ENCODE results near the gene CA7.
"Not testable (repeated sequence)": the region's sequence is repeated elsewhere in the genome, so short reads cannot be mapped to it uniquely, and the experiment has no call there.

Gene CA7

DNA sequence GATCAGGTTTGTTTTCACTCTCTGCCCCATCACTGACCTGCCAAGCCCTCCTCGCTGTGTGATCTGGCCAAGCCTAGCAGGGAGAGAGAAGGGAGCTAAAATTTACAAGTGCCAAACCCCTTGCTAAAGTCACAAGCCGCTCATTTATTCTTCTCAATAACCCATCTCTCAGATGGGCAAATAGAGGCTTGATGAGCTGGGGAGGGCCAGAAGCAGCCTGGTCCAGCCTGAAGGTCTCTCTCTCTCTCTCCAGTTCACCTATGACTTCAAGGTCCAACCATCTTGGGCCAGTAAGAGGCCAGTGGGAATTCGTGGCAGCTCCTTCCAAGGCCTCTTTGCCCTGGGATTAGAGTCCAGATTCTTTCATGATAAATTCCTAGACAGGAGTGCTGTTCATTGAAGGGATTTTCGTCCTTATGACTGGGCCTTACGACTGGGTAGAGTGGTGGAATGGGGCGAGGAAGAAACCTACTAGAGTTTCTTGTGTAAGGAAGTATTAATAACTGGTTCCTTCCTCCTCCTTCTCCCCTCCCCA, 3.4 kb downstream of the CA7 start:
- no peak for DNase-seq

DNA sequence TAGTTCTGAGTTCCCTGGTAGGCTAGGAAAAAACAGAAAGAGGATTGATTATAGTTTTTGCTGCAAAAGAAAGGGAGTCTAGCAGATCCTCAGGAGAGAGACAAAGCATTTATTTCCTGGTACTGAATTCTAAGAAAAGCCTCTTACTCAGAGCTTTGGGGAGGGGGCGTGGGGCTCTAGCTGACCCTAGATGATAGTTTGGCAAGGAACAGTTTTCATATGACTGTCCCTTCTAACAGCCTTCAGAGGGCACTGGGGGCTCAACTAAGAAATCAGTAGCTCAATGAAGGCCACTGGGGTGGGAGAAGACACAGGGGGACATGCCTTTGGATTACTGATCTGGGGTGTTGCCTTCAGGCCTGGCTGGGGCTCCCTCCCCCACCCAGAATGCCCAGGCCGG, 4.0 kb downstream of the CA7 start:
- DNase-seq: no peak

DNA sequence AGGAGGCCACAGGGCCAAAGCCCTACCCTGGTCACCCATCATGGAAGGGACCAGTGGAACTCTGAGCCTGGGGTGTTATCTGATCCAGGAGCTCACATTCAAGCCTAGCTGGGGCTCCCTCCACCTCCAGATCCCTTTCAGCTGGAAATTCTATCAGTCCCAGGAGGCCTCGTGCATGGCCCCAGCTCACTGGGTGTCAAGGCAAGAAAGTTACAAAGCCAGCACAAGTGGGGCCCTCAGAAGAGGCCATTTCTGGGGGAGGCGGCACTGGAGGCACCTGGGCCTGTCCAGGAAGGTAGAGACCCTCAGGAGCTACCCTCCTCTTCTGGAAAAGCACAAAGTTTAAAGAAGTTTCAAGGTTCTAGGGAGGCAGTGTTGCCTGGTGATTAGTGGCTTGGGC, 4.8 kb downstream of the CA7 start:
- no peak for DNase-seq

DNA sequence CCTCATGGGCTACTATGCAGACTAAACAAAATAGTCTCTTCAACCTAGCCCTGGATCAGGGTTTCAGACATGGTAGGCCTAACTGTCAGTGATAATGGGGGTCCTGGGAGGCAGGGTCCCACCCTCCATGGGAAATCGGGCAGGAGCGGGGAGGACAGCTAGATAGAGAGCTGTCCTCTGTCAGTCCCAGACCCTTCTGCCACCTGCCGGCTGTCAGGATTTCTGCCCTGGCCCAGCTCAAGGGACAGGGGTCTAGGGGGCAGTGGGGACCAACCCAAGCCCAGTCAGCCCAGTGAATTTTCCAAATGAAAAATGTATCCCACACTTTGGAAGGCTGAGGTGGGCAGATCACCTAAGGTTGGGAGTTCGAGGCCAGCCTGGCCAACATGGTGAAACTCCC, 5.3 kb downstream of the CA7 start:
- DNase-seq: no peak

DNA sequence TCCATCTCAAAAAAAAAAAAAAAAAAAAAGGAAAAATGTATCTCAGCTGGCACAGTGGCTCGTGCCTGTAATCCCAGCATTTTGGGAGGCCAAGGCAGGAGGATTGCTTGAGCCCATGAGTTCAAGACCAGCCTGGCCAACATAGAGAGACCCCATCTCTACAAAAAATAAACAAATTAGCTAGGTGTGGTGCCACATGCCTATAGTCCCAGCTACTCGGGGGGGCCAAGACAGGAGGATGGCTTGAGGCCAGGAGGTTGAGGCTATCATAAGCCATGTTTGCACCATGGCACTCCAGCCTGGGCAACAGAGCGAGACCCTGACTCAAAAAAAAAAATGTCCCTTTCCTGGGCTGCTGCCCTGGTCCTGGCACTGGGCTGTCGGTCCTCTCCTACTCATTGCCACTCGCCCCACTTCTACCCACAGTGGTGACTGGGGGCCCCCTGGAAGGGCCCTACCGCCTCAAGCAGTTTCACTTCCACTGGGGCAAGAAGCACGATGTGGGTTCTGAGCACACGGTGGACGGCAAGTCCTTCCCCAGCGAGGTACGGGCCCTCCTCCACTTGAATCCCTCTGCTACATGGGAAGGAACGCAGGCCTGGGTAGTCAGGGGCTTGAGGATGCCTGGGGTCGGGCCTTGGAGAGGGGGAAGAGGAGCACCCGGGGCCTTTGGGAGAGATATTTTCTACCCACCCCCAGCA, 6.1 kb downstream of the CA7 start:
- DNase-seq: no peak

DNA sequence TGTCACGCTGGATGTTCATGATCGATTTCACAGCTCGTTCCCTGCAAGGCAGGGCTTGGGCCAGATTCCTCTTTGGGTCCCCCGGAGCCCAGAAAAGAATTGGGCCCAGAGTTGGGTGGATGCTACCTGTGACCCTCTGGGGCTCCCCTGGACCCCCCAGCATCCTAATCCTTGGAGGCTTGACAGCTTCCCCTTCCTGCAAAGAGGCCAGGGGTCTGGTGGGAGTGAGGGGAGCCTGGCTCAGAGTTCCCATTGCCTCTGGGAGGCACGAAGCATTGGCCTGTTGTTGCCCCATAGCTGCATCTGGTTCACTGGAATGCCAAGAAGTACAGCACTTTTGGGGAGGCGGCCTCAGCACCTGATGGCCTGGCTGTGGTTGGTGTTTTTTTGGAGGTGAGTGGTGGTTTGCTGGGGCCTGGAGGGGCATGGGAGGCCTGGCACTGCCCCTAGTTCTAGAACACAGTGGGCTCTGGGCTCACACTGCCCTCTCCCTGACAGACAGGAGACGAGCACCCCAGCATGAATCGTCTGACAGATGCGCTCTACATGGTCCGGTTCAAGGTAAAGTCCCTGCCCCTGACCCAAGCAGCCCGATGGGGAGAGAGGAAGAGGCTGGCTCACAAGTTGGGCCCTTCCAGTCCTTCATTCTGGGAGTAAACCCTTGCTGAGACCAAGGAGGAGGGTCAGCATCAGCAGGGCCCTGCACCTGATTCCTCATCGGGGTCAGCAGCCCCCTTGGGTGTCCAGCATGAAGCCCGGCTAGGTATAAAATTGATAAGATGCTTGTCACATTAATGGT, 7.2 kb downstream of the CA7 start:
- no peak for DNase-seq

DNA sequence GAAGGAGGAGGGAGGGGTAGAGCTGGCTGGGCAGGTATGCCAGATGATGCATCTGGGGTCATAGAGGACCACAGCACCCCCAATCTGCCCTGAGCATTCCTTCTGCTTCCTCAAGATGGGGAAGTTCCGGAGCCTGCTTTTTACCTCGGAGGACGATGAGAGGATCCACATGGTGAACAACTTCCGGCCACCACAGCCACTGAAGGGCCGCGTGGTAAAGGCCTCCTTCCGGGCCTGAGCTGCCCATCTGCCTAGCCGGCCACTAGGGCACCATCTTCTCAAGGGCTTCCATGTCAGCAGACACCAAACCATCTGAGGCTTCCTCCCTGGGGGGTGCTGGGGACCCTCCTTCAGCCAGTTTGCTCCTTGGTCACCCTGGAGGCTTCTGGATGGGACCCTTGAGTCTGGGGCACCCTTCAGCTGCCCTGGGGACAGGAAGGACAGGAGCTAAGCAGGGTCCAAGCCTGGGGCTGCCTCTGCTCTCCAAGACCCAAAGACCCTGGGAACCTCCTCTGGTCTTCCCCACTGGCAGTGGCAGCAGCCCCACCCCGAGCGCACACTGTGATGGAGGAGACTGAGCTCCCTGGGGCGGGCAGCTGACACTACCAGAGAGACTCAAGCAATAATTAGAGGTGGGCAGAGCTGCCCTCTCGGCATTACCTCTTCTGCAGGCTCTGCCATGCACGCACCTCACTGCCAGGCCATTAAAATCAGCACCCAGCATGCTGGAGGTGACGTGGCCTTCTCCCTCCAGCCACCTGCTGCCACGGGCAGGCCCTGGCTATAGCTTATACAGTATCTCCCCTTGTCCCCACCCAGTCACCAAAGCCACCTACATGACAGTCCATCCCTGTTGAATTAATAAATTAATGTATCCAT, 9.3 kb downstream of the CA7 start:
- DNase-seq: no peak

DNA sequence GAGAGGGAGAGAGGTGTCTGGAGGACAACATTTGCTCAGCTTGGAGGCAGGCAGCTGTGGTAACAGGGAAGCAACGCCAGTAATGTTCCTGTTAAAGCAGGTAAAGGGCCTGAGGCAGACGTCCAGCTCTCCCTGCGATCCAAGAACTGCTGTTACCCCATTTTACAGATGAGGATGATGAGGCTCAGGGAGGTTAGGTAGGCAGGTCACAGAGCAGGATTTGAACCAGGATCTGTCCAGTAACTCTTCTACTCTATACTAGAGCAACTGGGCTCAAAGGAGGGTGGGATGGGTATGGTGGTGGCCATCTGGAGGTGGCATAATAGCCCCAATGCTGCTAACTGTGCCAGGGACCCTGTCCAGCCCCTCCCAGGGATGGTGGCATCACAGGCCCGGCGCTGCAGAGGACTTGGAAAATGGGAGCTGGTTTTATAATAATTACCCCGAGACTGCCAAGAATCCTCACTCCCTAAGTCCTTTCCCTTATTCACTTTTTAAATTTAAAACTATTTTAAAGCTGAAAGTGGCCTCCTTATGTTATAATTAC, 12.0 kb downstream of the CA7 start:
- no peak for DNase-seq

DNA sequence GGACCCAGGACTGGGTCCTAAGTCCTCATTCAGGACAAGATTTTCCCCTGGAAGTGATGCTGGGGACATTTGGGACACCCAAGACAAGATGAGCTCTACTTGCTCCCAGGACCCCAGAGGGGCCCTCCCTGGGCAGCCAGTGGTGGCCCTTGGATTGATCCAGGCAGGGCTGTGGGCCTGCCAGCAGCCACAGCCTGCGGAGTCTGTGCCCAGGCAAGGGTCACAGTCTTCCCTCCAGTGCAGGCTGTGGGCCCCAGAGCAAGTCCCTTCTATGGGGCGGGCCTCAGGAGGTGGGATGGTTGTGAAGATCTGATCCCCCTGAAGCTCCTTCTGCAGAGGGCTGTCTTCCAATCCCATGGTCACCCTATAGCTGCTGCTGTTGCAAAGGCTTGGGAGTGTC, 12.6 kb downstream of the CA7 start:
- DNase-seq: no peak

DNA sequence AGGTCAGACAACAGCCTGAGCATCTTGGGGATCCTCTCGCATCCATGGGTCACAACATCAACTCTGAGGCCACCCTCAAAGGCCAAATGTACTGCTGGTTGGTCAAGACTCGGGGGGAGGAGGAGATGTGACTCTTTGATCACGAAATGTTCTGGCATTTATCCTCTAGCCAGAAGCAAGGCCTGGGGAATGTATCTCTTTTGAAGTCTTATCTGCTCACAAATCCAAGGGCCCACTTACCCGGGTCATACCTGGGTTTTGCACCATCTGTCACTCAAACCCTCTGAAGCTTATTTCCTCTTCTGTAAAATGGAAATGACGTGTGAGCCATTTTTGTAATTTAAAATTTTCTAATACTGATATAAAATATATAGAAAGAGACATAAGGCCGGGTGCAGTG, 13.2 kb downstream of the CA7 start:
- DNase-seq: no peak

DNA sequence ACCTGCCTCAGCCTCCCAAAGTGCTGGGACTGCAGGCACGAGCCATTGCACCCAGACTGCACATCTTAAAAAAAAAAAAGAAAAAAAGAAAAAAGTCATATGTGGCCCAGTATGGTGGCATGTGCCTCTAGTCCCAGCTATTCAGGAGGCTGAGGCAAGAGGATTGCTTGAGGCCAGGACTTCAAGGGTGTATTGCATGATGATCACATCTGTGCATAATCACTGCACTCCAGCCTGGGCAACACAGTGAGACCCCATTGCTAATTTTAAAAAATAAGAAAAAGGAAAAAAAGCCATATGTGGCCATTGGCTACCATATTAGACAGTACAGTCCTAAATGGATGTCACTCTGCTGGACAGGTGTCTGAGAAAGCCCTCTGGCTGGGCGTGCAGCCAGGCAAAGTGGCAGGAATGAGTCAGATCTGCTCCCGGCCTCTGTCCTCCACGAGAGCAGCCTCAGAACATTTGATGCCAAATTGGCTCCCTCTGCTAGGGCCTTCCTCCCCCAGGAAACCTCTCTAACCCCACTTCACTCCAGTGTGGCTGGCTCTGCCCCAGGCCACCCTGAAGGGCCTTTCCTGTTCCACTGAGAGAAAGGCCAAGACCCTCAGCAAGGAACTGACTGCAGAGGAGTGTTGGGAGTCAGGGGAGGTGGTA, 14.7 kb downstream of the CA7 start:
- DNase-seq: no peak

DNA sequence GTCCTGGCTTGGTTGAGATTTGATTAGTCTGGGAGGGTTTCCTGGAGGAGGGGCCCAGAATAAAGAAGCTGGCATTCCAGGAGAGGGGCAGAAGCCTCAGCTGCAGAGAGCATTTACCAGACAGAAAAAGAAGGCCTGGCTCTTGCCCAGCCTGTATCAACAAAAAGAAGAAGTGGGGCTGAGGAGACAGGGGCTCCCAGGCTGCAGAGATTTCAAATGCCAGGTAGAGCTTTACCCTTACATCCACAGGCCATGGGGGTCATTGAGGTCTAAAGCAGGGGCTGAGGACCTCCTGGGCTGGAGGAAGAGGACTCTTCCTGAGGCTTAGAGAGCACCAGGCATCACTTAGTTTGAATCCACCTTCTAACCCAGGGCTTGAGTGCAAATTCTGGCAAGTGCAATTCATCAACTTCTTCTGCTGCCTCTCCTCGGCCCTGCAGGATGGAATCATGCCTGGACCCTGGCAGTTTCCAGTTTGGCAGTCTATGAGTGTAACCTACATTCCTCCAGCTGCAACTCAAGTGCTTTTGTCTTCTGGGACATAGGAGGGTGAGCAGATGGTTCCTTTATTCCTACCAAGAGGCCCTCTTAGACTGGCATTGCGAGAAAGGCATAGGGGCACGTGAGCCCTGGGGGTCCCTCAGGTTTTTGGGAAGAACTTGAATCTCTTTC, 15.3 kb downstream of the CA7 start:
- no peak for DNase-seq

DNA sequence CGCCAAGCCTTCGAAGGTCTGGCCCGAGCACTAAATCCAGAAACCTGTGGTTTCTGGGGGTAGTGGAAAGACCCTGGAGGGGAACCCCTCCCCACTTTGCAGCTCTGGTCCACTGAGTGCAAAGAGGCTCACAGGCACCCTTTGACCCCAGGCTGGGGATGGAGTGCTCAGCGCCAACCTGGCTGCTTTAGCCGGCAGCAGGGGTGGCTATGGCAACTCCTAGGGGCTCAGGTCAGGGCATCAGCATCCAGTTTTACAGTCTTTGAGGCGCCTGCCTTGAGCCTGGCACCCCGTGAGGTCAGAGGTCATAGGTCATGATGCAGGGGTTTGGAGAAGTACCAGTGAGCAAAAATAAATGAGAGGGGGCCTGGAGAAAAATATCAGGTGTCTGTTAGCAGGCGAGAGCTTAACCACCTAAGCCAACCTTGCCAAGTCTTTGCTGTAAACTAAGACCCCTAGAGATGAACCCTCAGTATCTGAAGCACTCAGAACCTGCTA, 17.9 kb downstream of the CA7 start:
- DNase-seq: no peak

DNA sequence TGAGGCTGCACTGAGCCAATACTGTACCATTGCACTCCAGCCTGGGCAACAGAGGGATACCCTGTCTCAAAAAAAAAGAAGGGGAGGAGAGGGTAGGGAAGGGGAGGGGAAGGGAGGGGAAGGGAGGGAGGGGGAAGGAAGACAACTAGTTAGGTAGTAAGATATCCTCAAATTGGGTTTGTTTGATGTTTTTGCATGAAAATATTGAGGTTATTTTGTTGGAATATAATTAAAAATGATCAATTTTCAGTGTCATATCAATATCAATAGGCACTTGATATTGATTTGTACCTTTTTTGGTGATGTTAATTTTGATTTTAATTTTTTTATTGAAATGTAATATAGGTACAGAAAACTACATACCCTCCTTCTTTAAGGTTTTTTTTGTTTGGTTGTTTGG, 19.5 kb downstream of the CA7 start:
- DNase-seq: no peak

DNA sequence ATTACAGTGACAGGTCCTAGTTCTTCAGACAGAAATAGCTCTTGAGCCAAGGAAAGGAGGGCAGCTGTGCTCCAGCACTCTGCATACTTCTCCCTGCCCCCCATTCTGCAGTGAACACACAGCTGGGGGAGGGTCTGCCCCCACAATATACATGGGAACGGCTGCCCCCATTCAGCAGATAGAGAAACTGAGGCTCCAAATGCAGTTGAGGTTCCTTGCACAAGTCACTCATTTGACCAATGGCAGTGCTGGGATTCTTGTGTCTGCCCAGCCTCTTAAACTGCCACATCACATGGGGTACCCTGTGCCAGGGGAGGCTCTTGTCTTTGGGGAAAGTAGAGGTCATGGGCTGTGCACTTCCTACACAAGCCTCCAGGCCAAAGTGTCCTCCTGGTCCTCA, 25.2 kb downstream of the CA7 start:
- no peak for DNase-seq

DNA sequence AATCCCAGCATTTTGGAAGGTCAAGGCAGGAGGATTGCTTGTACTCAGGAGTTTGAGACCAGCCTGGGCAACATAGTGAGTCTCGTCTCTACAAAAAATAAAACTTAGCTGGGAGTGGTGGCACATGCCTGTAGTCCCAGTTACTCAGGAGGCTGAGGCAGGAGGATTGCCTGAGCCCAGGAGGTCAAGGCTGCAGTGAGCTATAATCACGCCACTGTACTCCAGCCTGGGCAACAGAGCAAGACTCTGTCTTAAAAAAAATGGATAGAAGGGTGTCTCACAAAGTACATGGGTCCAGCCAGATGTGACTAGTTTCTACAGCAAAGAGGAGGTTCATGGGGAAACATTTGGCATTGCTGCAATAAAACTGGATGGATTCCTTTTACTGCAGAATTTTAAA, 27.1 kb downstream of the CA7 start:
- DNase-seq: not testable (repeated sequence)

DNA sequence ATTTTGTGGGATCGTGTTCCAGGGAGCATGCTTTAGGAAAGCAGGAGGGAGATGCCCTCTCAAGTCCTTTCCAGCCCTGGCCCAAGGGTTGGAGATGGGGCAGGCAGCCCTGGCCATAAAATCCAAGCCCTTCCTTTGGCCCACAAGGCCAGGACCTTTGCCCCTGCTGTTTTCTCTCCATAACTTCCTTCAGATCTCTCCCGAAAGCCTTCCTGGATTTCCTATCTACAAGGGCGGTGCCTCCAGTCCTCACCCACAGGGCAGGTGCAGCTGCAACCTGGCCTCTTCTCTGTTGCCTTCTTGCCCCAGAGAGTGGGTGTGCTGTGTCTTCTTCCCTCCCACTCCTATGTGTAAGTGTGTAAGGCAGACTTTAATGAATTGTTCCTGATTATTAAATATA, 27.6 kb downstream of the CA7 start:
- DNase-seq: no peak

DNA sequence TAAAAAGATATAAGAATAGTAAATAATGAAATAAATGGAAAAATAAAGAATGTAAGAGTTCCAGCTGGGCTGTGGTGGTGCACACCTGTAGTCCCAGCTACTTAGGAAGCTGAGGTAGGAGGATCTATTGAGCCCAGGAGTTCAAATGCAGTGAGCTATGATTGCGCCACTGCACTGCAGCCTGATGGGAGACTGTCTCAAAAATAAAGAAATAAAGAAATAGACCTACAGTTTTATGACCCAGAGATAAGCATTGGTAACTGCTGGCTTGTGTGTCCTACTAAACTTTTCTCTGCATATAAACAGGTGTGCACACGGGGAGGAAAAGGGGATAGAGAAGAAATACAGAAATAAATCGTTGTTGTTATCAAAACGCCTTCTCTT, 28.3 kb downstream of the CA7 start:
- no peak for DNase-seq

DNA sequence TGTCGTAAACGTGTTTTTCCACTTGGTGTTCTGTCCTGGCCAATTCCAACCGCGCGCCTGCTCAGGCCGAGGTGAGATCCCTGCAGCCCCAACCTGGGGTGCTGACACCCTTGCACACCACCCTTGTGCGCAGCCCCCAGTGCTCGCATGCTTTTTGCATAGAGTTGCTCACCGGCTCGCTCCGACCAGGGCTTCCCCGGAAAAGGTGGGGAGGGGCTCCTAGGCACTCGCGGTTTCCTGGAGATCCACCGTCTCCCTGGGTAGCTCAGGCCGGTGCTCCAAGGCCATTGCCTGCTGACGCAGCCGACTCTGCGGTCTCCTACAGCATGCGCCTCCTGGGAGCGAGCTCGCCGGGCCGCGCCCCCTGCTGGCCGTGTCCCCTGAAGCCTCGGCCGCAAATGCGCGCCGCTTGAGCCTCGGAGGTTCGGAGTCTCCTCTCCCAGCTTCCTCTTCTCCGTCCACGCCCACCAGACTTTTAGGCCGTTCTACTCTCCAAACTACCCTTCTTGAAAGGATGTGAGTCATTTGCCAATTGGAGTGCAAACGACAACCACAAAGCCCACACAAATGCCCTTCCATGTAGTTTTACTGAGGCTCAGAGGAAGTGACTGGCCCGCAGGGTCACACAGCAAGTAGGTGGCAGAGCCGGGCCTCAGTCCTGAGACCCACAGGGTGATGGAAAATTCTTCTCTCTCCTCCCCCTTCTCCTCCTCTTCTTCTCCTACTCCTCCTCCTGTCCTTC, 28.9 kb downstream of the CA7 start:
- DNase-seq: peak; percentile 90 to 97

DNA sequence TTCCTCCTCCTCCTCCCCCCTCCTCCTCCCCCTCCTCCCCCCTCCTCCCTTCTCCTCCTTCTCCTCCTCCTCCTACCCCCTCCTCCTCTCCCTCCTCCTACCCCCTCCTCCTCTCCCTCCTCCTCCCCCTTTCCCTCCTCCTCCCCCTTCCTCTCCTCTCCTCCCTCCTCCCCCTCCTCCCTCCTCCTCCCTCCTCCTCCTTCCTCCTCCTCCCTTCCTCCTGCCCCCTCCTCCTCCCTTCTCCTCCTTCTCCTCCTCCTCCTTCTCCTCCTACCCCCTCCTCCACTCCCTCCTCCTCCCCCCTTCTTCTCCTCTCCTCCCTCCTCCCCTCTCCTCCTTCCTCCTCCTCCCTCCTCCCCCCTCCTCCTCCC, 29.5 kb downstream of the CA7 start:
- no peak for DNase-seq

All from stimulated activated CD4-positive, alpha-beta T cell treated with anti-CD3 and anti-CD28 coated beads, Interleukin-2, amount 100 ng/mL, for 24 hours (primary cell).